HG03571 (cell line): ENCODE measurements around the gene ANKRD11.
"Not testable (repeated sequence)": the region's sequence is repeated elsewhere in the genome, so short reads cannot be mapped to it uniquely, and the experiment has no call there.

Experiments
- ATAC-seq: cut with Tn5 transposase; IDR thresholded peaks from one replicate; pipeline ENCODE4 v1.9.1; 2021; ENCODE audit not compliant: unreplicated experiment

Gene ANKRD11

GRCh38 chr16:89304181-89304851 lies 186.0 kb downstream of the ANKRD11 start:
- ATAC-seq, result no peak

- no peak for ATAC-seq
Observed at GRCh38 chr16:89303617-89304016, 186.7 kb downstream of the ANKRD11 start.

- ATAC-seq, result no peak
Observed at GRCh38 chr16:89300976-89301360, 189.4 kb downstream of the ANKRD11 start.

GRCh38 chr16:89300311-89300975 lies 189.9 kb downstream of the ANKRD11 start:
- ATAC-seq, result no peak

GRCh38 chr16:89299357-89300111 lies 190.8 kb downstream of the ANKRD11 start:
- ATAC-seq, result not testable (repeated sequence)

GRCh38 chr16:89298623-89299225 lies 191.6 kb downstream of the ANKRD11 start:
- ATAC-seq, result no peak

- ATAC-seq, result no peak
Observed at GRCh38 chr16:89297910-89298545, 192.3 kb downstream of the ANKRD11 start.

- ATAC-seq, result no peak
Observed at GRCh38 chr16:89297156-89297874, 193.0 kb downstream of the ANKRD11 start.

- ATAC-seq, result no peak
Observed at GRCh38 chr16:89295915-89296314, 194.4 kb downstream of the ANKRD11 start.

GRCh38 chr16:89295071-89295900 lies 195.1 kb downstream of the ANKRD11 start:
- no peak for ATAC-seq

- ATAC-seq, result no peak
Observed at GRCh38 chr16:89294486-89294885, 195.9 kb downstream of the ANKRD11 start.

GRCh38 chr16:89293276-89294143 lies 196.9 kb downstream of the ANKRD11 start:
- ATAC-seq, result no peak

GRCh38 chr16:89292443-89293078 lies 197.8 kb downstream of the ANKRD11 start:
- ATAC-seq, result no peak

- no peak for ATAC-seq
Observed at GRCh38 chr16:89291776-89292175, 198.6 kb downstream of the ANKRD11 start.

GRCh38 chr16:89291363-89291762 lies 199.0 kb downstream of the ANKRD11 start:
- no peak for ATAC-seq

GRCh38 chr16:89290887-89291286 lies 199.5 kb downstream of the ANKRD11 start:
- no peak for ATAC-seq

- no peak for ATAC-seq
Observed at GRCh38 chr16:89290472-89290871, 199.9 kb downstream of the ANKRD11 start.
